Thyroid gland (tissue), 4 donors: ENCODE data around the gene F8. TPM values are rescaled to one million over a fixed set of nuclear protein-coding genes. Genes with fewer than 3 reads are reported as not detected.

Experiments used
- DNase-seq, 2 donors: peaks; one replicate each; pipeline ENCODE4 v3.0.0-alpha.2; 2019
- H3K27ac ChIP-seq, 3 donors: fragments of 200-600 bp; sonication (generic); 1 replicate in 2 of 3; 2 replicates in 1 of 3; pipeline ENCODE4 v1.5.1; 2016 to 2019; ENCODE audit warnings: mild to moderate bottlenecking in 1 of 3, moderate library complexity in 1 of 3
- H3K27me3 ChIP-seq: fragments of 200-600 bp; sonication (generic); one replicate; pipeline ENCODE4 v1.5.1; 2019
- H3K36me3 ChIP-seq, 2 donors: fragments of 200-600 bp; sonication (generic); one replicate each; pipeline ENCODE4 v1.5.1; 2016 to 2019
- H3K4me1 ChIP-seq, 2 donors: fragments of 200-600 bp; sonication (generic); one replicate each; pipeline ENCODE4 v1.5.1; 2017 to 2019
- H3K4me3 ChIP-seq, 3 donors: fragments of 200-600 bp; sonication (generic); replicated peaks in 1 of 3; 1 replicate in 2 of 3; 2 replicates in 1 of 3; pipeline ENCODE4 v1.5.1; 2016; ENCODE audit warnings: mild to moderate bottlenecking in 1 of 3
- H3K9me3 ChIP-seq: fragments of 200-600 bp; sonication (generic); one replicate; pipeline ENCODE4 v1.5.1; 2017
- POLR2A ChIP-seq, 2 donors: fragments of 450-650 bp; IDR thresholded peaks; one replicate each; pipeline ENCODE4 v1.6.1; 2017; ENCODE audit warnings: antibody characterized with exemption in 2 of 2, mild to moderate bottlenecking in 2 of 2, moderate library complexity in 1 of 2
- WGBS, 2 donors: methylation state at CpG; one replicate each; pipeline ENCODE4 v1.1.5; 2017; 5-methylcytosine and 5-hydroxymethylcytosine counted together
- intact Hi-C: fragments of 100-400 bp; cut with DNase I; formaldehyde crosslinking; loops from one replicate; pipeline ENCODE4 v1.15.1; 2023
- total RNA-seq, 4 donors: library from RNA; depleted of rRNA; stranded (reverse); fragments of >200 nt; gene quantifications; one replicate each; pipeline ENCODE4 v1.2.3, GENCODE V29; 2016
- TF ChIP-seq, protein P1 (sequence below), 6 experiments: fragments of 200-600 bp in 3 of 6; fragments of 450-650 bp in 3 of 6; sonication (generic) in 3 of 6; IDR thresholded peaks; one replicate each; pipeline ENCODE4 v1.5.1; 2016 to 2019; ENCODE audit warnings: antibody characterized with exemption in 6 of 6, mild to moderate bottlenecking in 2 of 6, inconsistent platforms in 1 of 6, moderate library complexity in 1 of 6

Gene F8
- total RNA-seq, 4 donors from 2014 or later: 17.3 to 43.1 (median 29.3) TPM

DNA sequence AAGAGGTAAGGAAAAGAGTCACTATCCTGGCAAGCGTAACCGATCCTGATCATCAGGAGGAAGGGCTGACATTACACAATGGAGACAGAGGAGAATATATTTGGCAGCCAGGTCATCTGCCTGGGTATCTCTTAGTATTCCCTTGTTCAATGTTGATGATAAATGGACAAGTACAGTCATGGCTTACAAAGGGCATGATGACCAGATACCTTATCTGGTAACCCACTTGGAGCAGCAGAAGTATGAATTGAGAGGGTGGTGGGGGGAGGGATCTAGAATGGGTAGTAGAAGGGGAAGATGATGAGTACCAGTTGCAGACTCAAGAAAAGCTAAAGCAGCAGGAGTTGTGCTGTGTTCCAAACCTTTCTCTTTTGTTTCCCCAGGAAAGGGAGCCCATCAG is 17.3 kb downstream of the F8 start:
- Histone ChIP-seq H3K9me3 (no peaks in the 10 kb centered on the region), H3K27me3 (no peaks in the 10 kb centered on the region), H3K4me3 (no peak overlapping the region), H3K4me1 (no peaks in the 10 kb centered on the region), H3K27ac (no peak overlapping the region), H3K36me3 (no peaks in the 10 kb centered on the region)
- 85 to 94% methylated on average over 2 of the region's 2 CpGs for WGBS, 2 donors
- TF ChIP-seq POLR2A (IDR thresholded peaks at IDR 0.05): no peak
- TF ChIP-seq, protein P1, sequence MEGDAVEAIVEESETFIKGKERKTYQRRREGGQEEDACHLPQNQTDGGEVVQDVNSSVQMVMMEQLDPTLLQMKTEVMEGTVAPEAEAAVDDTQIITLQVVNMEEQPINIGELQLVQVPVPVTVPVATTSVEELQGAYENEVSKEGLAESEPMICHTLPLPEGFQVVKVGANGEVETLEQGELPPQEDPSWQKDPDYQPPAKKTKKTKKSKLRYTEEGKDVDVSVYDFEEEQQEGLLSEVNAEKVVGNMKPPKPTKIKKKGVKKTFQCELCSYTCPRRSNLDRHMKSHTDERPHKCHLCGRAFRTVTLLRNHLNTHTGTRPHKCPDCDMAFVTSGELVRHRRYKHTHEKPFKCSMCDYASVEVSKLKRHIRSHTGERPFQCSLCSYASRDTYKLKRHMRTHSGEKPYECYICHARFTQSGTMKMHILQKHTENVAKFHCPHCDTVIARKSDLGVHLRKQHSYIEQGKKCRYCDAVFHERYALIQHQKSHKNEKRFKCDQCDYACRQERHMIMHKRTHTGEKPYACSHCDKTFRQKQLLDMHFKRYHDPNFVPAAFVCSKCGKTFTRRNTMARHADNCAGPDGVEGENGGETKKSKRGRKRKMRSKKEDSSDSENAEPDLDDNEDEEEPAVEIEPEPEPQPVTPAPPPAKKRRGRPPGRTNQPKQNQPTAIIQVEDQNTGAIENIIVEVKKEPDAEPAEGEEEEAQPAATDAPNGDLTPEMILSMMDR (IDR thresholded peaks at IDR 0.05): no peak
- no peak for DNase-seq
- intact Hi-C loops: no loop called here

DNA sequence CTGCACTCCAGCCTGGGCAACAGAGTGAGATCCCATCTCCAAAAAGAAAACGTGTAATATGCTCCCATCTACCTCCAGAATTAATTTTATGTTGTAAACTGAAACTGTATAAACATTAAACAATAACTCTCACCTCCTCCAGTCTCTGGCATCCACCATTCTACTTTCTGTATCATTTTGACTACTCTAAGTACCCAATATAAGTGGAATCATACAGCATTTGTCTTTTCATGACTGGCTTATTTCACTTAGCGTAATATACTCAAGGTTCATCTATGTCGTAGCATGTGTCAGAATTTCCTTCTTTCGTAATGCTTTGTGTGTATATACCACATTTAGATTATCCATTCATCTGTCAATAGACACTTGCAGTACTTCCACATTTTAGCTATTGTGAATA is 20.6 kb downstream of the F8 start:
- 86 to 98% methylated on average over 4 of the region's 4 CpGs for WGBS, 2 donors
- no peak for DNase-seq
- Histone ChIP-seq H3K4me3 (no peak overlapping the region), H3K4me1 (no peaks in the 10 kb centered on the region), H3K27me3 (no peaks in the 10 kb centered on the region), H3K27ac (no peak overlapping the region), H3K9me3 (no peaks in the 10 kb centered on the region), H3K36me3 (no peaks in the 10 kb centered on the region)
- no peak for TF ChIP-seq POLR2A (IDR thresholded peaks at IDR 0.05)
- TF ChIP-seq, protein P1 (IDR thresholded peaks at IDR 0.05): no peak
- intact Hi-C loops: no loop called here

DNA sequence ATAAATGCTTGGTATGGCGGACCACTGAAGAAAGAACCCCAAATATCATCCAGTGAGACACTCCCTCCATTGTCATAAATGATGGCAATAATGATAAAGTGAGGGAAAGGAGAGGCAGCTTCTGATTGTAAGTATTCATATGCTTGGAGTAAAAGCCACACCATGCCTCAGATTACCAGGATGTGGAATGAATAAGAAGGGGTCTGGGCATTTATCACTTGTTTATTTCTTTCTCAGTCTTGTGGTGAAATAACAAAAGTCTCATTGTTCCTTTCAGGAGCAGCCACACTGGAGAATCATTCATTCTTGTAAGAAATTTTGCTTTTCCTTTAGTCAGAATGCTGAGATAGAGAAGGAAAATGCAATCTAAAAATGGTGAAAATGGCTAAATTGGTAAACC is 21.7 kb downstream of the F8 start:
- Histone ChIP-seq H3K4me3 (no peak overlapping the region), H3K36me3 (no peaks in the 10 kb centered on the region), H3K27ac (no peak overlapping the region), H3K9me3 (no peaks in the 10 kb centered on the region), H3K27me3 (no peaks in the 10 kb centered on the region), H3K4me1 (no peaks in the 10 kb centered on the region)
- intact Hi-C loops: no loop called here
- no peak for TF ChIP-seq POLR2A (IDR thresholded peaks at IDR 0.05)
- TF ChIP-seq, protein P1 (IDR thresholded peaks at IDR 0.05): no peak
- 88 to 100% methylated on average over 1 of the region's 1 CpG for WGBS, 2 donors
- DNase-seq: no peak

DNA sequence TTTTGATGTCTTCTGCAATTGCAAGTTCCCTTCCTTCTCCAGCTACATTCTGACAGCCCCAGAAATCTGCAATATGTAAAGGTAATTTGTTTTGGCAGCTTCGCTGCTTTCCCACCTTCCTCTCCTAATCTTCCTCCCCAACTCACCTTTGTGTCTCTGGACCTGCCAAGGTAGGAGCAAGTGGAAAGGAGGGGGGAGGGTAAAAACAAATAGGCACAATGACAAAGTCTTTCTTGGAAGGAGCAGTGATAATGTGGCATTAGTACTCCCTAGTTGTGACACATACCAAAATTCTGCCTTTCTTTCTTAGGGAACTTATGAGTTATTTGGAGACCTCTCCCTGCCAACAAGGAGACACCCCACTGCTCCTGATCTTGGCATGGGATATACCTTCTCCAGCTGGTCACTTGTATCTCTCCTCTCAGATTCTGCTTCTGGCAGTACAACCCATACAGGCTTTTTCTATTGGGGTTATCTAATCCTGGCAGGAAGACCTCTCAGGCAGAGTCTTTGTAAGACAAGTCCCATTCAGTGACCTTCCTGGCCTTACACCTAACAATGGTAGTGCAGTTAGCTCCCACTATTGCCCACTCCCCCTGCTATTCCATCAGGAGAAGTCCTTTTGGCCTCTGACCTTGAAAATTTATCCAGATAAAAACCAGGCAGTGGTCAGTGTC is 24.2 kb downstream of the F8 start:
- no peak for DNase-seq
- intact Hi-C loops: no loop called here
- Histone ChIP-seq H3K27ac (no peak overlapping the region), H3K4me3 (no peak overlapping the region), H3K36me3 (no peaks in the 10 kb centered on the region), H3K9me3 (no peaks in the 10 kb centered on the region), H3K27me3 (no peaks in the 10 kb centered on the region), H3K4me1 (no peaks in the 10 kb centered on the region)
- TF ChIP-seq, protein P1 (IDR thresholded peaks at IDR 0.05): no peak
- TF ChIP-seq POLR2A (IDR thresholded peaks at IDR 0.05): no peak
- WGBS, 2 donors: 91 to 100% methylated on average over 1 of the region's 1 CpG

DNA sequence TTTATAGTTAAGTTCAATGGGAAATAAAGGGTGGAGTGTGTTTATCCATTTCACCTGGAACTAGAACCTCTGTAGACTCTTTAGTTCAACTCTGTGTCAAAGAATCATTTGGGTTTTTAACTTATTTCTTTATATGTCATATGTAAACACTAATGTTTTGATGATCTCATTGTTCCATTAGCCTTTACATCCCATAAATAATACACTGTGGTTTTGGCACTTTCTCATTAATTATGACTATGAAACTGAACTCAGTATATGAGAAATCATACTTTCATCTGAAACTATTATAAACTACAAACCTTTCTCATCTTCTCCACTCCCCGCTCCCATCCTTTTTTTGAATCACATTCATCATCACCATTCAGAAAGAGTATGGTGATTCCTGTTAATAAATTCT is 31.0 kb downstream of the F8 start:
- H3K36me3 ChIP-seq: no peaks in the 10 kb centered on the region
- WGBS, 2 donors: 94 to 97% methylated on average over 1 of the region's 1 CpG
- DNase-seq: no peak
- H3K27me3 ChIP-seq: no peaks in the 10 kb centered on the region
- peaks cover 0 to 5% of the 10 kb centered on the region in 2 donors for H3K4me1 ChIP-seq
- no peak for TF ChIP-seq POLR2A (IDR thresholded peaks at IDR 0.05)
- TF ChIP-seq, protein P1 (IDR thresholded peaks at IDR 0.05): no peak
- intact Hi-C loops: no loop called here
- no peak overlapping the region for H3K4me3 ChIP-seq
- no peaks in the 10 kb centered on the region for H3K9me3 ChIP-seq
- H3K27ac ChIP-seq: no peak overlapping the region
